Heart right ventricle (tissue), 16 donors: ENCODE results near the gene CCDC182. TPM values are rescaled to one million over a fixed set of nuclear protein-coding genes. Genes with fewer than 3 reads are reported as not detected.

Experiments used
- ATAC-seq, 8 donors: fragments of 200-7000 bp; cut with Tn5 transposase; one replicate each; pipeline ENCODE4 v1.9.1; 2020; ENCODE audit warnings: mild to moderate bottlenecking in 8 of 8, moderate library complexity in 8 of 8, moderate number of reproducible peaks in 1 of 8
- DNase-seq, 2 donors: peaks; one replicate each; pipeline ENCODE4 v3.0.0-alpha.2; 2020
- H3K27ac ChIP-seq, 10 donors: fragments of 200-600 bp; sonication (generic) in 2 of 10; one replicate each; pipeline versions ENCODE4 v1.5.0 to v1.8.0; 2020 to 2022; ENCODE audit warnings: mild to moderate bottlenecking in 3 of 10
- H3K27me3 ChIP-seq, 7 donors: fragments of 200-600 bp; one replicate each; pipeline ENCODE4 v1.8.0; 2021 to 2022; ENCODE audit warnings: mild to moderate bottlenecking in 2 of 7
- H3K36me3 ChIP-seq, 9 donors: fragments of 200-600 bp; sonication (generic) in 1 of 9; one replicate each; pipeline versions ENCODE4 v1.5.0 to v1.8.0; 2020 to 2022; ENCODE audit warnings: mild to moderate bottlenecking in 2 of 9
- H3K4me1 ChIP-seq, 9 donors: fragments of 200-600 bp; sonication (generic) in 1 of 9; one replicate each; pipeline versions ENCODE4 v1.5.0 to v1.8.0; 2020 to 2022; ENCODE audit warnings: mild to moderate bottlenecking in 4 of 9
- H3K4me3 ChIP-seq, 10 donors: fragments of 200-600 bp; sonication (generic) in 2 of 10; one replicate each; pipeline versions ENCODE4 v1.5.0 to v1.8.0; 2020 to 2022; ENCODE audit warnings: mild to moderate bottlenecking in 7 of 10, moderate library complexity in 2 of 10
- H3K9me3 ChIP-seq, 11 donors: fragments of 200-600 bp in 10 of 11; sonication (generic) in 2 of 11; one replicate each; pipeline versions ENCODE4 v1.5.0 to v1.8.0; 2013 to 2022; ENCODE audit warnings: mild to moderate bottlenecking in 2 of 11, control low read depth in 1 of 11, moderate library complexity in 1 of 11
- CTCF ChIP-seq, 9 donors: fragments of 200-600 bp; sonication (generic) in 2 of 9; IDR thresholded peaks; one replicate each; pipeline versions ENCODE4 v1.5.0 to v1.8.0; 2021 to 2022; ENCODE audit warnings: antibody characterized with exemption in 9 of 9, mild to moderate bottlenecking in 5 of 9, moderate library complexity in 1 of 9
- WGBS, 2 donors: extraction: QIAGEN DNeasy Blood & Tissue Kit; methylation state at CpG; one replicate each; pipeline ENCODE4 v1.1.7; 2013; ENCODE audit warnings: inconsistent platforms in 1 of 2; 5-methylcytosine and 5-hydroxymethylcytosine counted together
- intact Hi-C, 10 donors: fragments of 100-400 bp; cut with DNase I; formaldehyde crosslinking; loops; one replicate each; pipeline versions ENCODE4 v1.11.1 to v1.14.2; 2022
- polyA plus RNA-seq, 2 donors: library from polyadenylated mRNA; stranded (reverse); fragments of 200-250 nt; gene quantifications; one replicate each; pipeline ENCODE4 v1.2.3, GENCODE V29; 2013
- total RNA-seq, 10 donors: library from RNA; stranded (reverse); fragmentation: NEBNext Ultra II Directional in 3 of 10; extraction: Animal tissue kit (Norgen Biotek cat#: 25700) in 3 of 10; gene quantifications; one replicate each; pipeline versions ENCODE4 v1.2.1 to v1.2.4, GENCODE V29; 2021 to 2023
- donor health status: Arrhythmogenic right ventricular cardiomyopathy.
- donor health status: ischemic (EF 13 %, LVEDD 7.1; RV severe dilation, severe dysfunction).
- donor health status: healthy with polysubstance abuse.
- donor health status: DM: no; HTN: yes; CAD: no.
- donor health status: DM: no; HTN: no; CAD: no.
- donor health status: ischemic (EF 25% LVEDD 6.9; RV normal size, moderate dysfunction).
- donor health status: ischemic (EF 25% LVEDD 5.7; RV mildly dilated, moderate dysfunction).
- donor health status: healthy.
- donor health status: DM: yes; HTN: yes; CAD: no.
- donor health status: Ischemic cardiomyopathy.
- donor health status: ischemic (EF 35%, LVEDD 5.7; RV mildly dilated, moderate dysfunction).
- donor health status: nonischemic (EF 11% LVEDD 7.7; RV severe dilation, severe dysfunction).
- donor health status: DM: yes; HTN: yes; CAD: no.
- donor health status: PGD.
- donor health status: ischemic (EF 29% LVEDD 5.4; RV normal size, mild dysfunction).
- donor health status: nonischemic (EF 23%, LVEDD 6.1; RV moderate dilation, normal function).

Gene CCDC182
- total and polyA plus RNA-seq, 12 donors: not detected

DNA sequence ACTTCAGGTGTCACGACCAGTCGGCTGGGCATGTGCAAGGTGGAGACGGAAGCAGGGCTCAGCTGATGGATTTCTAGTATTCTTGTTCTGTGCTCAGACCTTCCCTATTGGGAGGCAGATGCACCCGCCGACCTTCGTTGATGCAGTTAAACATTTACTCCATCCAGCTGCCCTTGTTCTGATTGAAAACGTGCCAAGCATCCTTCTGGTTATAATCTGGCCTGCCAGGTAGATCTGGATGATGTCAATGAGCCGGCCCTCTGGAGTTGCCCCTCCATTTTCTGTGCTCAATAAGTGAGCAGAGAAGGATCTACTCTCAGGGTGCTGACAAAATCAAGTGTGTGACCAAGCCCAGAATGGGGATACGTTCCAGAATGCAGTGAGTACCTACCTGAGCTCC is 38.3 kb downstream of the CCDC182 start:
- Histone ChIP-seq H3K4me1 (peaks cover 0 to 15% (median 9%) of the 10 kb centered on the region in 9 donors), H3K4me3 (no peak overlapping the region), H3K27ac (no peak overlapping the region), H3K36me3 (no peaks in the 10 kb centered on the region), H3K27me3 (no peaks in the 10 kb centered on the region), H3K9me3 (no peaks in the 10 kb centered on the region)
- intact Hi-C loops: no loop called here
- ATAC-seq (no peak), DNase-seq (no peak)
- no peak for TF ChIP-seq CTCF (IDR thresholded peaks at IDR 0.05)
- 84 to 91% methylated on average over 9 of the region's 9 CpGs for WGBS, 2 donors

DNA sequence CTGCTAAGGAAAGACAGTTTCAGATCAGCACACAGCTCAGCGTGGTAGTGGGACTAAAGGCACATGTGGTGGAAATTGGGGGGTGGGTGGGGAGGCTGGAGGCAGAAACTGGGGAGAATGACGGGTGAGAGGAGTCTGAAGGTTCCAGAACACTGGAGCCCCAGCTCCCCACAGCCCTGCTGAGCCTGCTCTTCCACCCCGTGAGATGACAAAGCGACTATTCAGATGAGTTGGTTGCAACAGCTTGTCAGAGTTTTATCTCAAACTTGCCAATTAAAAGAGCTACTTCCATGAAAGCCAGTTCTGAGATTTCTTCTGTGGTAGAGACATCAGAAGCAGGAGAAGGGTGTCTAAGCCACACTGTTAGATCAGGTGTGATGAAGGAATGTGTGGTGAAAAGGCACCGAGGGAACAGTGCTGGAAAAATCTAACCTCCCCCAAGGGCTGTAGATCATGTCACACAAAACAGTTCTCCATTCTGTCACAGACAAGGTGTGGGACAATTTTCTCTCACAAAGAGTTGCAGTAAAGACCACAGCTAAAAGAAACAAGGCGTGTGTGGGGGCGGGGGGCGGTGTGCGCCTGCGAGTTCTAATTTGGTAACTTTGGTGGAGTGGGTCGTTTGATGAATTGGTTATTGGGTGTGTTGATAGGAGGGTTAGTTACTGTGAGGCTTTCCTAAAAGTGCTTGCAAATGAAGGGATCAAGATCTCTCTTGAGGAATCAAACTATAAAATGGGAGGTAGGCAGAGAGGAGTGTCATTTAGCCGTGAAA is 39.0 kb downstream of the CCDC182 start:
- Histone ChIP-seq H3K27ac (no peak overlapping the region), H3K27me3 (no peaks in the 10 kb centered on the region), H3K36me3 (no peaks in the 10 kb centered on the region), H3K9me3 (no peaks in the 10 kb centered on the region), H3K4me1 (peaks cover 0 to 15% (median 9%) of the 10 kb centered on the region in 9 donors), H3K4me3 (no peak overlapping the region)
- no peak for DNase-seq
- no peak for TF ChIP-seq CTCF (IDR thresholded peaks at IDR 0.05)
- 75 to 80% methylated on average over 12 of the region's 12 CpGs for WGBS, 2 donors
- no peak for ATAC-seq
- intact Hi-C loops: no loop called here

DNA sequence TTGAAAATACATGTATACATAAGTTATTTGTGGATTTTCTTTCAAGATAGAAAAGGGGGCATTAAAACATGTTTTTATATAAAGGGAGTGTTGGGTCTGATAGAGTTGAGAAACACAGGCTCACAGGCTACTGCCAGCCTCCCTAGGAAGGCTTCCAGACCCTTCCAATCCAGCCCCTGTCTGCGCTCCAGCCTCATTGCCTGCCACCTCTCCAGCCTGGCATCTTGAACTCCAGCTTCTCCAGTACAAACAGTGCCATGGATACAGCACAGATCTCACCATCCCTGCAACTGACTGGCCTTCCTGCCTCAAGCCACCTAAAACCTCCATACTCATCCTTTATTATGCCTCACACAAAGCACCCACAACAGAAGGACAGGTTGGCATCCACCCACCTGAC is 40.7 kb downstream of the CCDC182 start:
- no peak for TF ChIP-seq CTCF (IDR thresholded peaks at IDR 0.05)
- Histone ChIP-seq H3K4me1 (peaks cover 0 to 15% (median 9%) of the 10 kb centered on the region in 9 donors), H3K27me3 (no peaks in the 10 kb centered on the region), H3K4me3 (no peak overlapping the region), H3K27ac (no peak overlapping the region), H3K36me3 (no peaks in the 10 kb centered on the region), H3K9me3 (no peaks in the 10 kb centered on the region)
- no peak for DNase-seq
- intact Hi-C loops: no loop called here
- ATAC-seq: no peak
- WGBS, 2 donors: 92 to 100% methylated on average over 1 of the region's 1 CpG

DNA sequence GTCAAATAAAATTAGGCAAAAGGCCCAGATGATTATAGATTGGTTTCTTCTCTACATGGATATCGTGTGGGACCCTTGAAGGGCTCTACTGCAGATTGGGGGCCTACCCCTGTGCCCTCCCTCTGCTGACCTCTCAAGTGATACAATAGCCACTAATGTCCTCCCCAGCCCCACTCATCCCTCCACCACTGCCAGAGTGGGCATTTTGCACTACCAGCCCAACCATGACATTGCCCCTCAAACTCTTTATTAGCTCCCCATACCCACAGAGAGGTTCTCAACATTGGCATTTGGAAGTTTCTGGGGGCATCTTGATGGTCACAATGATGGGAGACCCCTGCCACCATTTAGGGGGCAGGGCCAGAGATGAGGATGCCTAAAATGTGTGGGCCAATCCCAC is 41.8 kb downstream of the CCDC182 start:
- TF ChIP-seq CTCF (IDR thresholded peaks at IDR 0.05): no peak
- intact Hi-C loops: no loop called here
- no peak overlapping the region for H3K27ac ChIP-seq
- no peaks in the 10 kb centered on the region for H3K9me3 ChIP-seq
- 95 to 100% methylated on average over 1 of the region's 1 CpG for WGBS, 2 donors
- no peak overlapping the region for H3K4me3 ChIP-seq
- no peaks in the 10 kb centered on the region for H3K27me3 ChIP-seq
- no peaks in the 10 kb centered on the region for H3K36me3 ChIP-seq
- peaks cover 0 to 11% (median 8%) of the 10 kb centered on the region in 9 donors for H3K4me1 ChIP-seq
- DNase-seq: no peak
- ATAC-seq: no peak
